ENCODE results near the gene MECR.
"Not testable (repeated sequence)": the region's sequence is repeated elsewhere in the genome, so short reads cannot be mapped to it uniquely, and the experiment has no call there.

MECR gene

GRCh38 chr1:29235955-29236711 lies 5.4 kb upstream of the MECR start, which contains the start of gene PTPRU:
PTPRU (plus strand) TSS chr1:29236522; CDS start chr1:29236645, 123 bp downstream.
- DNase-seq: peak; percentile 83

DNA sequence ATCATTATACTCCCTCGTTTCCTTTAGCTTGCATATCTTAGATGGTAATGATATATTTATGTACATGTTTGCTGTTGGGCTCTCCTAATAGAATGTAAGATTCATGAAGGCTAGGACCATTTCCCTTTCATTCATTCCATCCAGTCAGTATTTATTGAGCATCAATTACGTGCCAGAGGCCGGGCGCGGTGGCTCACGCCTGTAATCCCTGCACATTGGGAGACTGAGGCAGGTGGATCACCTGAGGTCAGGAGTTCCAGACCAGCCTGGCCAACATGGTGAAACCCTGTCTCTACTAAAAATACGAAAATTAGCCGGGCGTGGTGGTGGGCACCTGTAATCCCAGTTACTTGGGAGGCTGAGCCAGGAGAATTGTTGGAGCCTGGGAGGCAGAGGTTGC lies 4.1 kb upstream of the MECR start:
- DNase-seq: not testable (repeated sequence)

GRCh38 chr1:29234471-29234870 lies 3.7 kb upstream of the MECR start:
- no peak for DNase-seq

DNA sequence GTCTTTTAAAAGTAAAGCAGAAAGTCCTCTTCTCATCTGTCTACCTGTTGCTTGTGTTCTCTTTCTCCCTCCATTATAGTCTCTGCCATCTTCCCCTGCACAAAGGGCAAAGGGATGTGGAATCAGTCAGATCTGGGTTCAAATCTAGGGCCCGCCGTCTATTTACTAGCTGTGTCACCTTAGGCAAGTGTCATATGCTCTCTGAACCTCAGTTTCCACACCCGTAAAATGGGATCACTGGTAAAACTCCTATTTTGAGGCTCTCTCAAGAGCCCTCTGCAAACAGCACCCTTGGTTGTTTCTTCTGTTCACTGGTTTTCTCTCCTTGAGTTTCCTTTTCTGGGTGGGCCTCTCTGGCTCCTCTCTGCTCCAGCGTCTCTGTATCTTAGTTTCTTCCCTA lies 3.0 kb upstream of the MECR start:
- DNase-seq: no peak

DNA sequence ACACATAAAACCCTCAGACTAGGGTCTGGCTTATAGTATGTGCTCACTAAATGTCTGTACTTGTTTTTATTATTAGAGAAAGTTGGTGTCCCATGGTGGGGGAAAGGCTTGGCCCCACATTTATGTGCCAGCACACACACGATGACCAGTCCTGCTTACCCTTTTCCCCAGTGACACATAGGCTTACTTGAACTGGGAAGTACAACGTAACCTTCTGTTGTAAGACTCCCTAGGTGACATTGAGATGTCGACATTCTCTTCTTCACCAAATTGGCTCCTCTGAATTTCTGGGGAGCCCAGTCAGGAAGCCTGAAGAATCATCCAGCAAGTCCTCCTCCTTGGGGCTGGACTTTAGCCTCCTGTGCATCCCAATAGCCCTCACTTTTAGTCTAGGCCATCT lies 1.7 kb upstream of the MECR start:
- no peak for DNase-seq

DNA sequence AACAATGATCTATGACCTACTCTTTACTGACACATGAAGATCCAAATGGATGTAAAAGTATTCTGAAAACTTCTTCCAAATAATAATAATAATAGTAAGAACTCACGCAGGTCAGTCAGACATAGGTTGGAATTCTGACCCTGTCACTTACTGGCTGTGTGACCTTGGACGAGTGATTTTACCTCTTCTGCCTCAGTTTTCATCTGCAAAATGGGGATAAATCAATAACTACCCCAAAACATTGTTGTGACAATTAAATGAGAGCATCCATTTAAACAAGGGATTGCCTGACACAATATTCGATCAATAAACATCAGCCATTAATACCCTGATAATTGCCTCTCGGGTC lies 556 bp downstream of the MECR start:
- no peak for DNase-seq

DNA sequence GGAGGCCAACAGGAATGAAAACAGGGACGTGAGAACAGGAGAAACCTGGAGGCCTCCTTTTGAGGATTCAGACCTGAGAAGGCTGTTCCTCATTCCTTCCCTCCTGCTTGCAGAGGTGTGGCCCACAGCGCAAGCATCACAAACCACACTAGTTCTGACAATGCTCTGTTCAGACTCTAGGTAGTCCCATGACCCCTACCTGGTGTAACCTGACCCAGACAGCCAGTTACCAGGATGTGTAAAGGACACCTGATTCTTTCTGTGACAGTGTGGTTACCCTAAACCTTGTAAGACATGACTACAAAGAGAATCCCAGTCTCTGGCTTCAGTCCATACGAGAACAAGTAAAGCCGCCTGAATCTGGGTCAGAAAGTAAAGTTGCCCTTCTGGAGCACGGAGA lies 3.2 kb downstream of the MECR start:
- no peak for DNase-seq

DNA sequence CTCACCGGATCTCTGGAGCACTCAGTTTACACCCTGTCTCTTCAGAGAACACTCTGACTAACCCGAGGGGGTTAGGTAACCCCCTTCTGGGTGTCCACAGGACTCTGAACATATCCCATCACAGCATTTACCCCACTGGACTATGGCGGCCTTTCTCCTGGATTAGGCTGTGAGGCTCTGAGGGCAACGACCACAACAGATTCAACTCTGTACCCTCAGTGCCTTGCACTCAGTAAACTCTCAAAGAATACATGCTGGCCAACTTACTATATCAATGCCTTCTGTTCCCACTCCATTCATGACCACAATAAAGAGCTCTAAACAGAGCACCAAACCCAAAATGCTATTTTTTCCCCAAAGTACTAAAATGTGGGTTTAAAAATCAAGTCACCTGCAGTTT lies 5.4 kb downstream of the MECR start:
- no peak for DNase-seq

- no peak for DNase-seq
These were observed 6.3 kb downstream of the MECR start for GRCh38 chr1:29224356-29224837.

- no peak for DNase-seq
These were observed 7.2 kb downstream of the MECR start for GRCh38 chr1:29223521-29223920.

- DNase-seq: no peak
These were observed 8.0 kb downstream of the MECR start for GRCh38 chr1:29222686-29223085.

GRCh38 chr1:29222260-29222659 lies 8.5 kb downstream of the MECR start:
- DNase-seq: not testable (repeated sequence)

DNA sequence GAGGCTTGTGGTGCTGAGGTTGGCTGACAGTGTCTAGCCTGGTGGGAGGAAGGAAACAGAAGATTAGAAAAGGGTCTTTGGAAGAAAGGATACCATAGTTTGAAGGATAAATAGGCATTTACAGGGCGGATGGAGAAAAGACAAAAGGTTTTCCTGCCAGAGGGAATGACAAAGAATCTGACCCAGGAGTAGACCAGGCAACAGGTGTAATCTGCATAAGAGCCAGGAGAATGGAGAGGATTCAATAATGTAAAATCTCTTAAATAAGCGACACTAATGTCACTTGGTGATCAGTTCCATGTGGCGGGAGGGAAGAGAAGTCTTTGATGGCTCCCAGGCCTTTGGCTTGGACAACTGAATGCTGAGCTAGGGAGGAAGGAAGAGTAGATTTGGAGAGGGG lies 9.4 kb downstream of the MECR start:
- DNase-seq: no peak

DNA sequence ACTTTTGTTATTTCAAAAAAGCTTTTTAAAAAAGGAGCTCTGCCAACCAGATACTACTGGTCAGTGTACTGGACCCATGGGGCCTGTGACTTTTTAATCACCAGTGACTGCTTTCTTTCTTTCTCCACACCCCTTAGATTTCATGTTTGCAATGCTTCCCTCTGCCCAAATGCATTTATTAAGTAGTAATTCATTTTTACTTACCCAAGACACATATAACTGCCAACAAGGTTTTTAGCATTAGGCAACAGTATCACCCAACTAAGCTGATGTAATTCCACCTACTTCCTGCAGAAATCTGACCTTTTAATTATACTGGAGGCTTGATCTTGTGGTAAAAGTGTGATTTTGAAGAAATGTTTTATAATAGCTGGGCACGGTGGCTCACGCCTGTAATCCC lies 12.5 kb downstream of the MECR start:
- no peak for DNase-seq

GRCh38 chr1:29217633-29218032 lies 13.1 kb downstream of the MECR start:
- DNase-seq: no peak

DNA sequence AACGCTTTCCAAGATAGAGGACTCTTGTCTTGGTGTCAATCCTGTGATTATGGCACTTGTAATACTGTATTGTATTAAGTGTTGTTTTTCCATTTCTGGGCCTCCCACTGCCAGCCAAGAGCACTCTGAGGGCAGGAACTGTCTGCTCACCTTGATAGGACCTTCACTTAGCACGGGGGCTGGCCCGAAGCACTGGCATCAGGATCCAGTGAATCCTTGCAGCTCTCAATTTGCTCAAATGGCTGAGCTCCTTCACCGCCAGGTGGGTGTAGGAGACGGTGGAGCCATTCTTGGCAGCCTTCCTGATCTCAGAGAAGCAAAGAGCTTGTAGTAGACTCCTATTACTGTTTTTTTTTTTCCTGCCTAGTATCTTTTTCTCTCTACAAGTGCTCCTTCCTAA lies 17.7 kb downstream of the MECR start:
- no peak for DNase-seq

- DNase-seq: no peak
These were observed 19.4 kb downstream of the MECR start for GRCh38 chr1:29211086-29212030.

GRCh38 chr1:29210278-29211085 lies 20.3 kb downstream of the MECR start:
- no peak for DNase-seq

DNA sequence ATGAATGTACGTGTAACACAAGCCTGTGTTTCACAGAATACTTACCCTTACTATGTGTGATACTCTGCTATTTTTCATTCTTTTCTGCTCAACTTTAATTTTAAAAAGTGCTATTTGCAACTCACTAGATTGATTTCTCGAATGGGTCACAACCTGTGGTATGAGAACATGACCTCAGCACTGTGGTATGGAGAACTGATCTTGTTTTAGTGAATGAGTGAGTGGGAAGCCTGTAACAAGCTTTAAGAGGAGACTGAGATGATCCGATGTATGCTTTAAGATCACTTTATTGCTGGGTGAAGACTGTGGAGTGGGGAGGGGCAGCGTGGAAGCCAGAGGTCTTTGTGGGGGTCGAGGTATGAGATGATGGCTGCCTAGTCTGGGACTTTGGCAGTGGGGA lies 21.6 kb downstream of the MECR start:
- no peak for DNase-seq

DNA sequence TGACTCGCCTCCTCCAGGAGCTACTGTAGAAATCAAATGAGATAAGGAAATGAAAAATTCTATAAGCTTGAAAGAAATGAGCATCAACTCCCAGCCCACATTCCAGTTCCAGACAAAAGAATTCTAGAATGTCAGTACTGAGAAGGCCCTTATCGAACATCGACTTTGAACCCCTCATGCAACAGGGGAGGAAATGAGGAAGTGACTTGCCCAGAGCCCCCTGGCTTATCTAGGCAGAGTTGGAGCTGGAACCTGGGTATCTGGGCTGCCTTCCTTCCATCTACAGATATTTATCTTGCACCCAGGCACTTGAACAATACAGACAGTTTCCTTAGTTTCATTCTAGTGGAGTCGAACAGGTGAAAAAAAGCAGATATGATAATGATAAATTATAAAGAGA lies 22.3 kb downstream of the MECR start:
- no peak for DNase-seq

DNA sequence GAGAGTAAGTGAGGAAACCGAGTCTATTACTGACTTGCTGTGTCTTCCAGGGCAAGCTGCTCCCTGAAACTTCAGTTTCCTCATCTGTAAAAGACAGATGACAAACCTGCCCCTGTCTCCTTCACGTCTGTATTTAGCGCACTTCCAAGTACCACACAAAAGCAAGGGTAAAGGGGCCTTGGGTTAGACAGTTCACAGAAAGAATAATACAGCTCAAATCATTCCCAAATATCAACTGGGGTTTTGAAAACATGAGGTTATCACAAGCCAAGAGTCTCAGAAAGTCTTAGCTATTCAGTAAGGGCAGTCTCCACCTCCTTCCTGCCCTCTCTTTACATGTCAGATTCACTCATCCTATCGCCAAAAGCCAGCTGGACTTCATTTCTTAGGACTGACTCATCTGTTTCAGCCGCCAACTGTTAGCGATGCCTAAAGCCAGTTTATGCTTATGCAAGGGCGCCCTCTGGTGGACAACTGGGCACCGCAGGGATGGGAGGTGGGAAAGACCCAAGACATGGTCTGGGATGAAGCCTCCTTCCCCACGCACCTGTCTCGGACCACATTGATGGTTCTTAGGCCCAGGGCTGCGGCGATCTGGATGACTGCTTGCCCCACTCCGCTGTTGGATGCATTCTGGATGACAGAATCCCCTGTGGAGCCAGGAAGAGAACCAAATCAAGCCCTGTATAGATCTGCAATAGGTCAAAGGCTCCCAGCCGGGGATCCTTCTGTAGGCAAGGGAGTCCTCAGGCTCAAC lies 28.0 kb downstream of the MECR start:
- DNase-seq: peak; percentile 89

GRCh38 chr1:29202053-29202452 lies 28.7 kb downstream of the MECR start:
- no peak for DNase-seq
